B cell (primary cell): ENCODE results near the gene SERPINC1. TPM values are rescaled to one million over a fixed set of nuclear protein-coding genes. Genes with fewer than 3 reads are reported as not detected.

ENCODE experiments used
- ATAC-seq: fragments of 200-7000 bp; cut with Tn5 transposase; one replicate; pipeline ENCODE4 v1.10.0; 2021; ENCODE audit warnings: low read depth, mild to moderate bottlenecking, moderate number of reproducible peaks, moderate library complexity
- CTCF ChIA-PET: fragments of 350-600 bp; sonication (Branson Sonifier 250); formaldehyde crosslinking; loops from one replicate; lab custom pipeline; 2021; ENCODE audit warnings: antibody characterized with exemption, inconsistent platforms; lab: Charles Lee
- POLR2A ChIA-PET: fragments of 350-600 bp; sonication (Branson Sonifier 250); formaldehyde crosslinking; loops from one replicate; lab custom pipeline; 2021; ENCODE audit warnings: antibody characterized with exemption; lab: Charles Lee
- DNase-seq: peaks from one replicate; pipeline ENCODE4 v3.0.0; 2013
- H2AFZ ChIP-seq: 2 replicates; pipeline ENCODE4 v1.6.1; 2012; ENCODE audit warnings: mild to moderate bottlenecking, low read depth, low read length; ENCODE audit not compliant: insufficient read depth, poor library complexity, severe bottlenecking
- H3K27ac ChIP-seq, 2 donors: 1 replicate in 1 of 2; 2 replicates in 1 of 2; pipeline ENCODE4 v1.5.1; 2012 to 2013; ENCODE audit warnings: low read length in 2 of 2, mild to moderate bottlenecking in 2 of 2, moderate library complexity in 1 of 2
- H3K27me3 ChIP-seq, 4 experiments: fragments of 200-600 bp in 1 of 4; sonication (generic) in 1 of 4; replicated peaks in 1 of 4; 1 replicate in 2 of 4; 2 replicates in 2 of 4; pipeline versions ENCODE4 v1.6.1 to v1.7.0; 2013 to 2016; ENCODE audit warnings: low read length in 3 of 4, mild to moderate bottlenecking in 2 of 4, mixed read lengths in 1 of 4, moderate library complexity in 1 of 4; ENCODE audit not compliant: insufficient read depth in 4 of 4, control insufficient read depth in 3 of 4; ENCODE audit errors: control extremely low read depth in 1 of 4
- H3K36me3 ChIP-seq, 2 experiments: replicated peaks in 1 of 2; 1 replicate in 1 of 2; 2 replicates in 1 of 2; pipeline versions ENCODE4 v1.6.1 to v1.7.1; 2013; ENCODE audit warnings: low read length in 1 of 2; ENCODE audit not compliant: insufficient read depth in 2 of 2, control insufficient read depth in 1 of 2; ENCODE audit errors: control extremely low read depth in 1 of 2, extremely low read depth in 1 of 2
- H3K4me1 ChIP-seq, 2 donors: fragments of 200-600 bp in 1 of 2; sonication (generic) in 1 of 2; 1 replicate in 1 of 2; 2 replicates in 1 of 2; pipeline versions ENCODE4 v1.5.1 to v1.6.1; 2013 to 2017; ENCODE audit warnings: low read length in 2 of 2; ENCODE audit not compliant: control insufficient read depth in 2 of 2, insufficient read depth in 2 of 2
- H3K4me2 ChIP-seq: replicated peaks from 2 replicates; pipeline ENCODE3; 2012; ENCODE audit warnings: mild to moderate bottlenecking, low read depth, low read length; ENCODE audit not compliant: poor library complexity, severe bottlenecking
- H3K4me3 ChIP-seq, 5 experiments: fragments of 200-600 bp in 1 of 5; sonication (generic) in 1 of 5; 1 replicate in 3 of 5; 2 replicates in 2 of 5; pipeline versions ENCODE4 v1.5.1 to v1.7.0; 2011 to 2016; ENCODE audit warnings: low read length in 4 of 5, mild to moderate bottlenecking in 4 of 5, low read depth in 2 of 5, control low read depth in 1 of 5, moderate library complexity in 1 of 5; ENCODE audit not compliant: insufficient read depth in 1 of 5; ENCODE audit errors: control extremely low read depth in 1 of 5, extremely low read depth in 1 of 5
- H3K79me2 ChIP-seq: fragments of 200-600 bp; sonication (generic); one replicate; pipeline ENCODE4 v1.6.0; 2016; ENCODE audit warnings: low read length; ENCODE audit not compliant: control insufficient read depth, insufficient read depth
- H3K9ac ChIP-seq: fragments of 200-600 bp; sonication (generic); 2 replicates; pipeline ENCODE4 v1.6.1; 2017; ENCODE audit warnings: mild to moderate bottlenecking, low read length, moderate library complexity
- H3K9me3 ChIP-seq, 3 donors: one replicate each; pipeline versions ENCODE4 v1.6.1 to v1.7.1; 2013; ENCODE audit warnings: low read length in 2 of 3; ENCODE audit not compliant: control insufficient read depth in 2 of 3, insufficient read depth in 1 of 3; ENCODE audit errors: control extremely low read depth in 1 of 3
- H4K20me1 ChIP-seq: 2 replicates; pipeline ENCODE4 v1.6.0; 2012; ENCODE audit warnings: mild to moderate bottlenecking, low read length; ENCODE audit not compliant: insufficient read depth, control insufficient read depth, poor library complexity, severe bottlenecking
- H3K27ac Mint-ChIP-seq: one replicate; pipeline ENCODE4 v1.8.0; 2021; ENCODE audit warnings: mixed read lengths
- H3K27me3 Mint-ChIP-seq: one replicate; pipeline ENCODE4 v1.8.0; 2021; ENCODE audit warnings: mixed read lengths
- H3K4me1 Mint-ChIP-seq: one replicate; pipeline ENCODE4 v1.8.0; 2021; ENCODE audit warnings: mixed read lengths
- H3K4me3 Mint-ChIP-seq: one replicate; pipeline ENCODE4 v1.8.0; 2021; ENCODE audit warnings: mixed read lengths
- H3K9me3 Mint-ChIP-seq: one replicate; pipeline ENCODE4 v1.8.0; 2022; ENCODE audit warnings: mixed read lengths; ENCODE audit not compliant: insufficient read depth
- EZH2 ChIP-seq: IDR thresholded peaks from 2 replicates; pipeline ENCODE4 v1.6.1; 2012; ENCODE audit warnings: borderline replicate concordance, low read depth, mild to moderate bottlenecking, moderate library complexity, low read length; ENCODE audit not compliant: insufficient read depth, poor library complexity, severe bottlenecking
- WGBS: methylation state at CpG from one replicate; pipeline ENCODE4 v1.1.5; 2013; ENCODE audit warnings: missing lambda C conversion rate; ENCODE audit not compliant: insufficient coverage; 5-methylcytosine and 5-hydroxymethylcytosine counted together
- intact Hi-C: fragments of 100-400 bp; cut with micrococcal nuclease; formaldehyde crosslinking; loops from one replicate; pipeline ENCODE4 v1.10.0; 2022
- polyA plus RNA-seq: library from polyadenylated mRNA; depleted of rRNA; stranded (reverse); fragments of >200 nt; gene quantifications from 2 replicates; pipeline ENCODE4 v1.2.3, GENCODE V29; 2012
- total RNA-seq, 2 donors: library from RNA; stranded (reverse); fragments of 120-200 nt in 1 of 2; gene quantifications; 1 replicate in 1 of 2; 2 replicates in 1 of 2; pipeline versions ENCODE4 v1.2.3 to v1.2.4, GENCODE V29; 2013 to 2022
- TF ChIP-seq, protein P1 (sequence below): fragments of 200-600 bp; IDR thresholded peaks from one replicate; pipeline ENCODE4 v1.8.0; 2022; ENCODE audit warnings: antibody characterized with exemption, mild to moderate bottlenecking

The SERPINC1 gene
- total and polyA plus RNA-seq, 2 donors (not counting 1 experiment from before 2014, with no cell fraction given) = 0.12 TPM; not detected in 1

DNA sequence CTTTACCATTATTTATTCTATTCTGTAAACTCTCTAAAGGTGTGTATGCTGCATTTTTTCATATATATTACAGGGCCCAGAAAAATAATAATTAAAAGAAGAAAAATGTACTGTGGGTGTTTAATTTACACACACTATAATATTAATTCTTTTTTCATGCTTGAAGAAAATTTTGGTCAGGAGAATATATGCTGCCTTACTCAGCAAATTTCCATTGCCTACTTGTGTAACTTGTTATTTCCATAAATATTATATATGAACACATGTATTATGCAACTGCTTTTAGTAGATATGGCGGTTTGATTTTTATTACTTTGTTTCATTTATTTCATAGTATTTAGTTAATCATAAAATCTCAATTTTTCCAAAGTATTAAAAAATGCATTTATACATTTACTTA is 46.4 kb upstream of the SERPINC1 start:
- no peak overlapping the region for H3K4me3 ChIP-seq
- no peak overlapping the region for H3K4me2 ChIP-seq
- CTCF ChIA-PET = interaction anchor here (0.7 to 0.9 kb wide), 2 partner anchors 13 to 532 kb away, joined by 3 read pairs; no protein-coding TSS in a partner anchor
- ATAC-seq (no peak), DNase-seq (no peak)
- H3K9ac ChIP-seq = no peak overlapping the region
- H3K79me2 ChIP-seq = peaks cover 4% of the 10 kb centered on the region
- Mint-ChIP-seq H3K9me3 (no peaks in the 10 kb centered on the region), H3K4me1 (no peaks in the 10 kb centered on the region), H3K4me3 (no peak overlapping the region), H3K27ac (no peak overlapping the region), H3K27me3 (no peaks in the 10 kb centered on the region)
- H3K9me3 ChIP-seq = no peaks in the 10 kb centered on the region
- no peak overlapping the region for H2AFZ ChIP-seq
- H3K27ac ChIP-seq = no peak overlapping the region
- no peak for TF ChIP-seq EZH2
- TF ChIP-seq, protein P1, sequence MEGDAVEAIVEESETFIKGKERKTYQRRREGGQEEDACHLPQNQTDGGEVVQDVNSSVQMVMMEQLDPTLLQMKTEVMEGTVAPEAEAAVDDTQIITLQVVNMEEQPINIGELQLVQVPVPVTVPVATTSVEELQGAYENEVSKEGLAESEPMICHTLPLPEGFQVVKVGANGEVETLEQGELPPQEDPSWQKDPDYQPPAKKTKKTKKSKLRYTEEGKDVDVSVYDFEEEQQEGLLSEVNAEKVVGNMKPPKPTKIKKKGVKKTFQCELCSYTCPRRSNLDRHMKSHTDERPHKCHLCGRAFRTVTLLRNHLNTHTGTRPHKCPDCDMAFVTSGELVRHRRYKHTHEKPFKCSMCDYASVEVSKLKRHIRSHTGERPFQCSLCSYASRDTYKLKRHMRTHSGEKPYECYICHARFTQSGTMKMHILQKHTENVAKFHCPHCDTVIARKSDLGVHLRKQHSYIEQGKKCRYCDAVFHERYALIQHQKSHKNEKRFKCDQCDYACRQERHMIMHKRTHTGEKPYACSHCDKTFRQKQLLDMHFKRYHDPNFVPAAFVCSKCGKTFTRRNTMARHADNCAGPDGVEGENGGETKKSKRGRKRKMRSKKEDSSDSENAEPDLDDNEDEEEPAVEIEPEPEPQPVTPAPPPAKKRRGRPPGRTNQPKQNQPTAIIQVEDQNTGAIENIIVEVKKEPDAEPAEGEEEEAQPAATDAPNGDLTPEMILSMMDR = no peak
- no peaks in the 10 kb centered on the region for H3K4me1 ChIP-seq
- no CpG with 5 or more reads among the region's 1 CpG for WGBS
- H4K20me1 ChIP-seq = no peaks in the 10 kb centered on the region
- POLR2A ChIA-PET = no interaction called here
- peaks cover 3 to 47% of the 10 kb centered on the region in 2 experiments for H3K36me3 ChIP-seq
- intact Hi-C loops = no loop called here
- no peaks in the 10 kb centered on the region for H3K27me3 ChIP-seq

DNA sequence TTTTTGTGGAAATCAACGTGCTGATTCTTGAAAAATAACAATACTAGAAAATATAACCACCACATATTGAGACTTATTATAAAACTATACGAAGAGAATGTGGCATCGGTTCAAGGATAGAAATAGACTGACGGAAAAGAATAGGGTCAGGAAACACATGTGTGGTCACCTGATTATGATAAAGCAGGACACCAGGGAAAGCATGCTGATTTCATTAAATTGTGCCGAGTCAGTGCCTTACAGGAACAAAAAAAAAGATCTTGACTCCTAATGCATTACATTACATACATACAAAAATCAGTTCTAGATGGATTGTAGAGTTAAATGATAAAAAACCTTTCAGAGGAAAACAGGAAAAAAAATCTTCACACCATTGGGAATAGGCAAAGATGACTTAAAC is 43.5 kb upstream of the SERPINC1 start:
- no peaks in the 10 kb centered on the region for H3K27me3 Mint-ChIP-seq
- H3K4me2 ChIP-seq = no peak overlapping the region
- H2AFZ ChIP-seq = no peak overlapping the region
- no peak overlapping the region for H3K27ac ChIP-seq
- H3K9me3 ChIP-seq = no peaks in the 10 kb centered on the region
- H3K4me1 ChIP-seq = no peaks in the 10 kb centered on the region
- H4K20me1 ChIP-seq = no peaks in the 10 kb centered on the region
- intact Hi-C loops = loop anchor here (2.0 kb wide), 1 partner anchor 16 kb away; no protein-coding TSS in a partner anchor
- H3K79me2 ChIP-seq = peaks cover 4% of the 10 kb centered on the region
- no peak for ATAC-seq
- TF ChIP-seq, protein P1 = no peak
- TF ChIP-seq EZH2 = no peak
- no peak overlapping the region for H3K4me3 ChIP-seq
- peaks cover 10 to 64% of the 10 kb centered on the region in 2 experiments for H3K36me3 ChIP-seq
- no peak overlapping the region for H3K9ac ChIP-seq
- ChIA-PET POLR2A (no interaction called here), CTCF (interaction anchor here (1.1 kb wide), 1 partner anchor 257 kb away, joined by 3 read pairs; no protein-coding TSS in a partner anchor)
- no peak for DNase-seq
- no CpG with 5 or more reads among the region's 5 CpGs for WGBS
- H3K9me3 Mint-ChIP-seq = no peaks in the 10 kb centered on the region
- no peaks in the 10 kb centered on the region for H3K27me3 ChIP-seq
- no peaks in the 10 kb centered on the region for H3K4me1 Mint-ChIP-seq
- no peak overlapping the region for H3K4me3 Mint-ChIP-seq
- no peak overlapping the region for H3K27ac Mint-ChIP-seq
